ENCODE results near the gene LRRC10.

The LRRC10 gene

GRCh38 chr12:69566603-69567002 is 44.1 kb downstream of the LRRC10 start:
- no peak for DNase-seq

DNA sequence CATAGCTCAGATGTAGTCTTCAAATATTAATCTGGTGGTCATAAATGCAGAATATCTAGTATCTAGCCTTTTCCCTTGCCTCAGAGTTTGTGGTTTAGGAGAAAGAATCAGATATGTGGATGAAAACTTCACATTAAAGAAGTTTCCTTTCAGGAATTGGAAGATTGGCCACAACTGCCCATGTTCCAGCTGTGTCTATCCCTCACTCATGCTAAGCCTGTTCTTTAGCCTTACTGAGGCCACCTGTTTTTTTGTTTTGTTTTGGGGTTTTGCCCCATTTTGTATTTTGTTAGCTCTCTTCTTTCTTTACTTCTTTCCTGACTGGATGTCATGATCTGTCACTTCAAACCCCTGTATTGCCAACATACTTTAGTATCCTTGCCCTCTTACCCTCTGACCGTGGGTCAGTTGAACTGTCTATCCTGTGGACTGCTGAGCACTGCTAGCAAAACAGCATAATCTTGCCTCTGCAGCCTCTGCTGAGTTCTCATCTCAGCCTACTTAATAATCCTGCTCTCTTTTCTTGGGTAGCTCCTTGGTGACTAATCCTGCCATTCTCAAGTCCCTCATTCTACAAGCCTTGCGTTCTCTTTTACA is 47.4 kb downstream of the LRRC10 start:
- no peak for DNase-seq
